H1 (cell line): ENCODE results near the gene LPGAT1.
A peak's percentile ranks its signal among the peaks of the same experiment; 100 is the strongest.

ENCODE experiments used
- BACH1 ChIP-seq: IDR thresholded peaks from 2 replicates; pipeline ENCODE4 v1.6.1; 2012; ENCODE audit warnings: low read length, improper control_type of control experiment
- EP300 ChIP-seq, 2 experiments: IDR thresholded peaks; 1 replicate in 1 of 2; 2 replicates in 1 of 2; pipeline ENCODE4 v1.6.1; 2011 to 2012; ENCODE audit warnings: low read depth in 2 of 2, low read length in 2 of 2, mild to moderate bottlenecking in 2 of 2, borderline replicate concordance in 1 of 2, inconsistent platforms in 1 of 2, moderate library complexity in 1 of 2
- TAF1 ChIP-seq: IDR thresholded peaks from 2 replicates; pipeline ENCODE4 v1.6.1; 2011; ENCODE audit warnings: mild to moderate bottlenecking, low read depth, low read length
- TBP ChIP-seq: IDR thresholded peaks from 2 replicates; pipeline ENCODE4 v1.6.1; 2011; ENCODE audit warnings: low read depth, low read length, improper control_type of control experiment
- TF ChIP-seq, protein P1 (sequence below), 3 experiments: IDR thresholded peaks; 1 replicate in 2 of 3; 2 replicates in 1 of 3; pipeline versions ENCODE4 v1.5.1 to v1.6.1; 2011; ENCODE audit warnings: low read length in 3 of 3, mild to moderate bottlenecking in 3 of 3, inconsistent platforms in 2 of 3, low read depth in 1 of 3, moderate library complexity in 1 of 3; ENCODE audit not compliant: insufficient read depth in 1 of 3; ENCODE audit errors: control extremely low read depth in 1 of 3

GRCh38 chr1:211830328-211831142, at the start of gene LPGAT1:
- TF ChIP-seq BACH1 (no peak), EP300 (IDR thresholded peaks at IDR 0.05; ENCODE audit: borderline replicate concordance in 1 of 2, low read depth in 2 of 2, low read length in 2 of 2) (no peak), TBP (no peak), TAF1 (0 out of 2 replicates have a peak, but pooled peaks have one; percentile 14)
- TF ChIP-seq, protein P1, sequence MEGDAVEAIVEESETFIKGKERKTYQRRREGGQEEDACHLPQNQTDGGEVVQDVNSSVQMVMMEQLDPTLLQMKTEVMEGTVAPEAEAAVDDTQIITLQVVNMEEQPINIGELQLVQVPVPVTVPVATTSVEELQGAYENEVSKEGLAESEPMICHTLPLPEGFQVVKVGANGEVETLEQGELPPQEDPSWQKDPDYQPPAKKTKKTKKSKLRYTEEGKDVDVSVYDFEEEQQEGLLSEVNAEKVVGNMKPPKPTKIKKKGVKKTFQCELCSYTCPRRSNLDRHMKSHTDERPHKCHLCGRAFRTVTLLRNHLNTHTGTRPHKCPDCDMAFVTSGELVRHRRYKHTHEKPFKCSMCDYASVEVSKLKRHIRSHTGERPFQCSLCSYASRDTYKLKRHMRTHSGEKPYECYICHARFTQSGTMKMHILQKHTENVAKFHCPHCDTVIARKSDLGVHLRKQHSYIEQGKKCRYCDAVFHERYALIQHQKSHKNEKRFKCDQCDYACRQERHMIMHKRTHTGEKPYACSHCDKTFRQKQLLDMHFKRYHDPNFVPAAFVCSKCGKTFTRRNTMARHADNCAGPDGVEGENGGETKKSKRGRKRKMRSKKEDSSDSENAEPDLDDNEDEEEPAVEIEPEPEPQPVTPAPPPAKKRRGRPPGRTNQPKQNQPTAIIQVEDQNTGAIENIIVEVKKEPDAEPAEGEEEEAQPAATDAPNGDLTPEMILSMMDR (IDR thresholded peaks at IDR 0.05; ENCODE audit: control extremely low read depth in 1 of 3, insufficient read depth in 1 of 3, low read depth in 1 of 3, low read length in 3 of 3): peak; percentile 47 to 59 (median 58)
